ENCODE results near the gene MCF2L.

DNA sequence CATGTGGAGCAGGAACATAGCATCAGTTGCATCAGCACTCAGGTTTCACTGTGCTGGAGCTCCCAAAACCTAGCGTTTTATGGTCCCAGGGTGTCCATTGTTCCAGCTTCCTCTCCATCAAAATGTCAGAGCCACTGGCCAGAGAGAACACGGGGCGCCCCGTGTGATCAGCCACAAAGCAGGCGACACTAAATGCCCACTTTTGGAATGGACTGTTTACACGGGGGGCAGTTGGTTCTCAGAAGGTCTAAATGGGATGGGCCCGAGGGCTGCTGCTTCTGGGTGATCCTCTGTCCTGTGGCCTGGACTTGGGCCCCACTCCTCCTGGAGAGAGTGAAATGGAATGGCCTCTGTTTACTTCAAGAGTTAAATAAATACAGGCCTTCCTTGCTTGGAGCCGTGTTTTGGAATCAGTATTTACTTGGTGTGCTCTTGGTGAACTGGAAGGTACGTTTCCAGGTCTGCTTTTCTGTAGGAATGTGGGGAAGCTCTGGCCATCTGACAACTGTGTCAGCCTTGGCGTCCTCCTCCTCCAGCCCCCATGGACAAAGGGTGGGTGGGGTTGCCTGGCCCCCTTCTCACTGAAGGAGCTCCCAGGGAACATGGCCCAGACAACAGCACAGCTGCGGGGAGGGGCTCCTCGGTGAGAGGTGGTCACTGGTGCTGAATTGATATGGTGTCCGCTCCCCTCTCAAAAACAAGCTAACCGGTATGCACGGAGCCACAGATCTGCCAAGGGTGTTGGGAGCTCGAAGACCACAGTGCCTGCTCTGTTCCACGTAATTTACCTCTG lies 16.1 kb upstream of the MCF2L start:
- no peak for TF ChIP-seq POLR2AphosphoS5 (IDR thresholded peaks at IDR 0.05; ENCODE audit: low read depth, low read length)
- TF ChIP-seq TAF1 (IDR thresholded peaks at IDR 0.05; ENCODE audit: borderline replicate concordance, low read depth, low read length) = no peak
- no peak for TF ChIP-seq POLR2A (IDR thresholded peaks at IDR 0.05; ENCODE audit: low read depth, low read length)
